ENCODE results near the gene SHISA3. TPM values are rescaled to one million over a fixed set of nuclear protein-coding genes. Genes with fewer than 3 reads are reported as not detected.
A peak's percentile ranks its signal among the peaks of the same experiment; 100 is the strongest.

SHISA3 gene
- total RNA-seq, 1 experiment from 2014 or later: 6.0 TPM

- Mint-ChIP-seq H3K27me3 (ENCODE audit: low read depth) (peaks cover 34% of the 10 kb centered on the region), H3K36me3 (peaks cover 7% of the 10 kb centered on the region), H3K27ac (peak overlapping the region; percentile 96), H3K4me3 (peak overlapping the region; percentile 50), H3K9me3 (no peaks in the 10 kb centered on the region), H3K4me1 (peaks cover 66% of the 10 kb centered on the region)
- DNase-seq (ENCODE audit: low spot score): peak; percentile 26
- TF ChIP-seq TEAD1 (CRISPR knock-in tag; IDR thresholded peaks at IDR 0.05) (no peak), ZNF416 (CRISPR knock-in tag; IDR thresholded peaks at IDR 0.05) (no peak), E2F4 (CRISPR knock-in tag; IDR thresholded peaks at IDR 0.05; ENCODE audit: borderline replicate concordance, low read depth) (no peak)
- ChIA-PET POLR2A (interaction anchor here (0.6 kb wide), 1 partner anchor 118 kb away, joined by 6 read pairs; no protein-coding TSS in a partner anchor), CTCF (interaction anchor here (1.0 to 1.6 kb wide), 3 partner anchors 21 to 54 kb away, joined by 3 to 4 read pairs (median 3); no protein-coding TSS in a partner anchor)
- ATAC-seq: peak; percentile 53
Observed at GRCh38 chr4:42425146-42426065, 28.1 kb downstream of the SHISA3 start.

- H3K27ac Mint-ChIP-seq: 0 out of 2 replicates have a peak overlapping the region, but pooled peaks have one; percentile 7
- no peaks in the 10 kb centered on the region for H3K9me3 Mint-ChIP-seq
- DNase-seq (ENCODE audit: low spot score) (no peak), ATAC-seq (peak; percentile 89)
- ChIA-PET POLR2A (interaction anchor here (1.0 kb wide), 1 partner anchor 88 kb away, joined by 4 read pairs; no protein-coding TSS in a partner anchor), CTCF (interaction anchor here (0.6 to 1.3 kb wide), 4 partner anchors 25 to 96 kb away, joined by 3 to 5 read pairs (median 3); no protein-coding TSS in a partner anchor)
- H3K4me3 Mint-ChIP-seq: no peak overlapping the region
- H3K4me1 Mint-ChIP-seq: peaks cover 63% of the 10 kb centered on the region
- no peaks in the 10 kb centered on the region for H3K36me3 Mint-ChIP-seq
- H3K27me3 Mint-ChIP-seq (ENCODE audit: low read depth): peaks cover 37% of the 10 kb centered on the region
- TF ChIP-seq E2F1 (CRISPR knock-in tag; IDR thresholded peaks at IDR 0.05) (no peak), MAX (CRISPR knock-in tag; IDR thresholded peaks at IDR 0.05) (0 out of 2 replicates have a peak, but pooled peaks have one; percentile 17), ETV6 (CRISPR knock-in tag; IDR thresholded peaks at IDR 0.05) (peak; percentile 45; the same call in 1 of the 2 replicates)
Observed at GRCh38 chr4:42428036-42428435, 30.7 kb downstream of the SHISA3 start.

- H3K4me1 Mint-ChIP-seq: peaks cover 17% of the 10 kb centered on the region
- H3K27ac Mint-ChIP-seq: no peak overlapping the region
- H3K36me3 Mint-ChIP-seq: peaks cover 4% of the 10 kb centered on the region
- ATAC-seq (no peak), DNase-seq (ENCODE audit: low spot score) (no peak)
- no peak for TF ChIP-seq MAX (CRISPR knock-in tag; IDR thresholded peaks at IDR 0.05)
- no peak for TF ChIP-seq NR1H2 (CRISPR knock-in tag; IDR thresholded peaks at IDR 0.05)
- TF ChIP-seq ATF1 (CRISPR knock-in tag; IDR thresholded peaks at IDR 0.05): no peak
- no peak for TF ChIP-seq ATF6 (CRISPR knock-in tag; IDR thresholded peaks at IDR 0.05)
- TF ChIP-seq ZSCAN18 (CRISPR knock-in tag; IDR thresholded peaks at IDR 0.05): no peak
- TF ChIP-seq ZBTB21 (CRISPR knock-in tag; IDR thresholded peaks at IDR 0.05; ENCODE audit: borderline replicate concordance): no peak
- TF ChIP-seq NFE2L1 (CRISPR knock-in tag; IDR thresholded peaks at IDR 0.05): no peak
- no peak for TF ChIP-seq RORB (CRISPR knock-in tag; IDR thresholded peaks at IDR 0.05)
- H3K27me3 Mint-ChIP-seq (ENCODE audit: low read depth): no peaks in the 10 kb centered on the region
- 0 out of 2 replicates have a peak, but pooled peaks cover 3% of the 10 kb centered on the region for H3K9me3 Mint-ChIP-seq
- ChIA-PET POLR2A (no interaction called here), CTCF (interaction anchor here (0.6 kb wide), 1 partner anchor 45 kb away, joined by 3 read pairs; no protein-coding TSS in a partner anchor)
- H3K4me3 Mint-ChIP-seq: no peak overlapping the region
Observed at GRCh38 chr4:42436928-42437565, 39.8 kb downstream of the SHISA3 start.

Measured in WTC11 (cell line).